Measurements from ENCODE around the gene SPSB1.

The SPSB1 gene

DNA sequence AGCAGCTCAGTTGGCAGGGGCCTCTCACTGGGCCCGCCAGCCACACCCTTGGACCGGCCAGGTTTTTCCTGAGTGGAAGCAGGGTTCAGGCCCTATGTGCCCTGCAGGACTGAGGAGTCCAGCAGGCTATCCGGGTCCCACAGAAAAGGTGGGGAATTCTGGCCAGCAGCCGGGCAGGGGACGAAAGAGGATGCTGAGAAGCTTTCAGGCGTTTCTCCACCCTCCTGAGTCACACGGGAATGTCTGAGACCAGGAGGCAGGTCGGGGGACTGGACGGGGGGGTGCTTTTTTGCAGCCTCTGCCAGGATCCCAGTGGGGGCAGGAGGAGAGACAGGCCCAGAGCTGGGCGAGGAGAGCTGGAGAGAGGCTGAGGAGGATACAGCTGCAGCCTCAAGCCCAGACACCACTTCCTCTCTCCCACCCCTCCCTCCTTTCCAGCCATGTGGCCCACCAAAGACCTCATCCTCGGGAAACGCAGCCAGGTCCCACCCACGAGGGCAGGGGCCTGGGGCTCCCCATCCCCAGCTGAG is 105.4 kb downstream of the SPSB1 start:
- no peak for DNase-seq

DNA sequence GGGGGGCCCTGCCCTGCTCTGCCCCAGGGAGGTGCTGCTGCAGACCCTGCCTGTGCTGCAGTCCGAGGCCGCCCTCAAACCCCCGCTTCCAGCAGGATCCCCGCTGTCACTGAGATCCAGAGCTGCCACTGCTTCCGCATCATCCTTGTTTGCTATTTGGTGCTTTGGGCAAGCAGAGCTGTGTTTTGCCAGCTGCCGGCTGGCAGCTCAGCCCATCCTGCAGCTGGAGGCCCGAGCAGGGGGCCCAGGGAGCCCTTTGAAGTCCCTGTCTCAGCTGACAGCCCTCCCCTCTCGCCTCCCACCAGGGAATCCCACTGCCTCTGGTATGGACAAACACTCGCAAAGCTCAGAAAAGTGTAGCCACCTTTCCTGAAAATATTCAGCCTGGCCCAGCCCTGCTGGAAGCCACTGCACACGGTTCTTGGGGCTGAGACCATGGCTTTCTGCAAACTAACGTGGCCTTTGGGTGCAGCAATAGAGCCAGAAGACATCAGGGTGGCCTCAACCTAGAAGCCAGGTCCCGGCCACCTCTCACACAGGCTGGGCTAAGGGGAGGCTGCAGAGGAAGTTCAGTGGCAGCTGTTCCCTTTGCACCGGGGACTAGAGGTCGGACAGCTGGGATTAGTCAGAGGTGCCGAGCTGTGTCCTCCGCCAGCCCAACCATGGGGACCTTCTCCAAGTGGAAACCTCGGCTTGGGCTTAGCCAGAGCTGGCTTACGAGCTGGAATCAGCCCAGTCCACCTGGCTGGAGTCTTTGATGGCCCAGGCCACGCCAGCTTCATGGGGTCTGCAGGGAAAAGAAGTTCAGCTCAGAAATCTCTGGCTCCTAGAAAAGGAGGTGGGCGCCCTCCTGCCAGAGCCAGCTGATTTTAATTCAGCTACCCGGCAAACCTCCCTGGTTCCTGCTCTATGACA is 107.1 kb downstream of the SPSB1 start:
- peak; percentile 63 for DNase-seq

DNA sequence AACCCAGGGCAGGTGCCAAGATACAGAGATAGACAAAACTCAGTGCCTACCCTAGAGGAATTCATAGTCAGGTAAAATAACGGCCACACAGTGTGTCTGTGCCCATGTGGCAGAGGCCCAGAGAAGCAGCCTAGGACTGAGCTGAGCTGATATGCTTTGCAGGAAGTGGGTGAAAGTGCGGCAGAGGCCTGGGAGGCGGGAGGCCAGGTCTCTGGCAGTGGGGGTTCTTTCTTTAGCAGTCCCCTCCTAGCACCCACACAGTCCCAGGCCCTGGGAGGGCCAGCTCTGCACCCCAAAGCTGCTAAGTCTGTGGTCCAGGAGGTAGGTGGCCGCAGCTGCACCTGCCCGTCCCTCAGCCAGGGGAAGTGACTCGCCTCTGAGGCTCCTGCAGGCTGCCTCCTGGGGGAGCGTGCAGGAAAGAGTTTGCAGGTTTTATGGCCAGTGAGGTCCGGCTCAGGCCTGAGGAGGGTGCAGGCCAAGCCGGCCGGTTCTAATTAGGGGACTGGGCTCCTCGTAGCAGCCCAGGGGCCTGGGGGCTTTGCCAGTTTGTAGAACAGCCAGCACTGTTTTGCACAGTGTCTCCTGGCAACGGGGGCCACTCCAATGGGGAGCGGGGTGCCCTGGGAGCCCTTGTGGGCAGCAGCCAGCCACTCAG is 107.9 kb downstream of the SPSB1 start:
- no peak for DNase-seq

DNA sequence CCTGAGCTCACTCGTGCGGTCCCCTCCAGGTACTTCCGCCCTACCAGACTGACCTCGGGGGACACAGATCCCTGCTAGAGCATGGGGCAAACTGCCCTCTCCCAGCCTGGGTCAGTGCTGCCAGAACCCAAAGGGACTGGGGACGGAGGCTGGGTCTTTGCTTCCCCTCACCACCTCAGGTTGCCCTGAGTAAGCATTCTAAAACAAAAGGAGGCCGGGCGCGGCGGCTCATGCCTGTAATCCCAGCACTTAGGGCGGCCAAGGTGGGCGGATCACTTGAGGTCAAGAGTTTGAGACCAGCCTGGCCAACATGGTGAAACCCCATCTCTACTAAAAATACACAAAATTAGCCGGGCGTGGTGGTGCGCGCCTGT is 108.4 kb downstream of the SPSB1 start:
- DNase-seq: no peak

DNA sequence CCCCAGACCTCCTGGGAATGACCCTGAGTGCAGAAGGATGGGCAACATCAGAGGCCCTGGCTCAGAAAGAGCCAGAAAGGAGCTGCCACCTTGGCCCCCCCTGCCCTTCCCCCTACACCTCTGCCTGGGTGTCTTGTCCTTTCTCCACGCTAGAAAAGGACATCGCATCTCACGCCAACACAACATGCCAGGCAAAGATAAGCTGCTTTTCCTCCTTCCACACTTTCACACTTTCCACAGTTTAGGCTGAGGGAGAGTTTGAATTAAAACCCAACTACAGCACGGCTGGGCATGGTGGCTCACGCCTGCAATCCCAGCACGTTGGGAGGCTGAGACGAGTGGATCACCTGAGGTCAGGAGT is 109.5 kb downstream of the SPSB1 start:
- DNase-seq: no peak

DNA sequence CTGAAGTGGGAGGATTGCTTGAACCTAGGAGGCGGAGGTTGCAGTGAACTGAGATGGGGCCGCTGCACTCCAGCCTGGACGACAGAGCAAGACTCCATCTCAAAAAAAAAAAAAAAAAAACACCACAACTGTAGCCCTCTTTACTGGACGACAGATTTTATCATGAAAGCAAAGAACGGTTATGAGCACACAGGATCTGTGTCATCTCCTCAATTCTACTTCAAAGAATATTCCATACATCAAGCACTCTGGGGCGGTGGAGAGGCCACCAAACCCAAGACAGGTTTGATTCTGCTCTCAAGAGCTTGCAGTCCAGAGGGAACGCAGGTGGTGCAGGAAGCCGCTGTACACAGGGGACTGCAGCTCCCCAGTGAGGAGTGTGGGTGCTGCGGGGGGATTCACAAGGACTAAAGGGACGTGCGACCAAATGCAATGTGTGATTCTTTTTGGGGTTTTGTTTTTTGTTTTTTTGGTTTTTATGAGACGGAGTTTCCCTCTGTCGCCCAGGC is 110.1 kb downstream of the SPSB1 start:
- no peak for DNase-seq

DNA sequence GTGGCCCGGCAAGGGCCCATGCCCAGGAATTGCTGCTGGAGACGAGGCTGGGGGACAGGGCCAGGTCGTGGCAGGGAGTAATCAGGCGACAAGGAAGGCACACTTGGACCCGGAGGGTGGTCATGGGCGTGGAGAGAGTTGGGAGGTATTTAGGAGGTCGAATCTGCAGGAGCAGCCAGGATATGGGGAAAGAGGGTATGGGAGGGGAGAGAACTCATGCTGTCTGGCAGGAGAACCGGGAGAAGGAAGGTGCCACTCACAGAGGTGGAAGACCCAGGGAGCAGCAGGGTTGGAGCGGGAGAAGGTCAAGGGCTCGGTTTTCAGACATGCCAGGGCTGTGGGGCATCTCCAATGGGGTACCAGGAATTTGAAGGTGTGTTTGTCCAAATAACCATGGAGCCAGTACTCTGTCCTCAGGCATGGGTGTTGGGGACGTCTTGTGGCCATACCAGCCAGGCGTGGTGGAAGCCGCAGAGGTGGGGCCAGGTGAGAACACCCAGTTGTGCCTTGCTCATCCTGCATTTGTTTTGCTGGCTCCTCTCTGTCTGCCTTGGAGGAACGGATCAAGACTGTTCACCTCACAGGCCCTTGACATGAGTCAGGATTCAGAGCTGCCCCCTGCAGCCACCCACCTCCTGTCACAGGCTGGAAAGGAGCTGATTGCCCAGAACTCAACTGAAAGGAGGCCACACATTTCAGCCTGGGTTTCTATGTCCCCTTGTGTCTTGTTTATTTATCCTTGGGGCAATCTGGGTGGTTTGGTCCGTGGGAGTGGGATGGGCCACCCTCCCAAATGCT is 111.6 kb downstream of the SPSB1 start:
- no peak for DNase-seq

DNA sequence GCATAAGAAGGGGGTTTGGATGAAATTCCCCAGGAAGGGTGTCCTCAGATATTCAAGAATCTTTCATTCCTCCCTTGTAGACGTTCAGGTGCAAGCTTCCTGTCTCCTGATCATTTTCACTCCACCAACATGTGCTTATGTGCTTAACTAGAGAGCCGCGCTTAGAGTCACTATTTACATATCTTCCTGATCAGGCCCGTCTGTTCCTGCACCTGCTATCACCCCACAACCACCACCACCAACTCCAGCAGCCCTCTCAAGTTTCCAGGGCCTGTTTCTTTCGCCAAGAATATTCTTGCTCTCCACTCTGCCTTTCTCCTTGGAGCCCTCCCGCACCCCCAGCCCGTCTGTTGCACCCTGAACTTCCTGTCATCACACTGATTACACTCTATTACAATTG is 113.4 kb downstream of the SPSB1 start:
- DNase-seq: no peak

DNA sequence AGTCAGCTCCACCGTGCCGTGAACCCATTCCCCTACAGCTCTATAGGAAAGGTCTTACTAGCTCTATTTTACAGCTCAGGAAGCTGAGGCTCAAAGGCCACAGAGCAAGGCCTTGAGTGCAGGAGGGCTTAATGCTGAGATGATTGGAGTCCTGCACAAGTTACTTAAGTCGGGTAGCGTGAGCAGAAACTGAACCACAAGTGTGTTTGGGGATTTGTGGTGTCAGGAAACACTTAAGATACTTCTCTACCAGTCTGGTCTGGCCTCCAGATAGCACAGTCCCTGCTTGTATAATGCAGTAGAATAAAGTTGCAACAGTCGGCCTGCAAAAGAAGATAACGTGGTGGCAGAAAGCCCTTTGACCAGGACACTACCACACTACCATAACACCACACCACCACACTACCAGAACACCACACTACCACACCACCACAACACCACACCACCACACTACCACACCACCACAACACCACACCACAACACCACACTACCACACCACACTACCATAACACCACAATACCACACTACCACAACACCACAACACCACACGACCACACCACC is 118.1 kb downstream of the SPSB1 start:
- no peak for DNase-seq

DNA sequence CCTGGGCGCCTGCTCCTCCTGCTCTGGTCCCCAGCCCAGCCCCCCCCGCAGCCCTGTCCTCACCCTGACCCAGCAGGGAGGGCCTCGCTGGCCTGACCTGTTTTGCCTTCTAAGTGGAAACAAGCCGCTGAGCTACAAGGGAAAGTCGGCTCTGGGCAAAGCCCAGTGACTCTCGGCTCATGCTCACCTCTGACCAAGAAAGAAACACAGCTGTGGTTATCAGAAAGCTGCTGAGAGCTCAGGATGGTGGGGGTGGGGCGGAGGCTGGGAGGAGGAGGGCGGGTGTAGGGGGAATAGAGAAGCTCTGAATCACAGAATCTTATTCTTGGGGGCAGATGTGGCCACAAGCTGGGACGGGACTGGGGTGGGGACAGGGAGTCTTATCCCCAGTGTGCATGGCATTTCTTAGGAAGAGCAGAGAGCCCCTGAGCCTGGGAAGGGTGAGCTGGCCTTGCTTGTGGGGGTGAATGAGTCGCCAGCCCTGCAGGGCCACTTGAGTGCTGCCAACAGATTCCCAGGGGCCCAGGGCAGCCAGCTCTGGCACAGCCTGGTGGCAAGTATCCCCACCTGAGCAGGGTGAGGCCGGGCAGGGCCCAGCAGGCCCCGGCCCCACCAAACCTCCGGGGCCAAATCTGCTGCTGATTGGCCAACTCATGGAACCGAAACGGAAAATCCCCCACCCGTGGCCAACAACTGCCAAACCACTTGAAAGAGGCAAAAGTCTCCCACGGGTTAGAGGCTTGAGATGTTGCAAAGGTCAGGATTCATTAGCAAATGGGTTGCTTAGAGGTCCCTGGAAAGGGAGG is 120.6 kb downstream of the SPSB1 start:
- peak; percentile 27 for DNase-seq

DNA sequence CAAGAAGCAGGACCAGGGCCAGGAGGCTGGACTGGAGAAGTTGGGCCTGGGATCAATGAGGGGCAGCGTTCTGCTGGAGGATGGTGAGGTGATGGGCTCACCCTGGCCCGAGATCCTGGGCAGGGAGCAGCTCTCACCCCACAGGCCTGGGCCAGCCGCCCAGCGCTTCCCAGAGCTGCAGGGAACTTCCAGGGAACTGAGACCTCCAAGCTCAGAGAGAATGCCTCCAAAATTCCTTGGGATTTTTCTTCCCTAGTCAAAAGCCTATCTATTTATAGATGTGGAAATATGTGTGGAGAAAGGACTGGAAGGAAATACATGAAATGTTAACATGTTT is 121.2 kb downstream of the SPSB1 start:
- DNase-seq: no peak

DNA sequence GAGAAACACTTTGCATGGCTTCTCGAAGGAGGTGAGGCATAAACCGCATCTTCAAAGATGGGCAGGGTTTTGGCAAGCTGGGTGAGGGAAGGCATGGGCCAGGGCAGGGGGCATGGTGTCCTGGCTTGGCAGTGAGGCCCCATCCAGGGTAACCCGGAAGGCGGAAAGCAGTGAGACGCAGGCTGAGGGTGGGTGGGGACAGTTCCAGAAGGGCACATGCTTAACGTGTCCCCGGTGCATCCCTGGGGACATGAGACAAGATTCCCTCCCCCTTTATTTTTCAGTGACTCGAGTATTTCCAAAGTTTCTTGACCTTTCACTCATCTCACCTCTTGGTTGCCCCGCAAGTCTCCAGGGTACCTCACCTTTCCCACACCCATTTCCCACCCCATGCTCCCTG is 123.8 kb downstream of the SPSB1 start:
- DNase-seq: no peak

DNA sequence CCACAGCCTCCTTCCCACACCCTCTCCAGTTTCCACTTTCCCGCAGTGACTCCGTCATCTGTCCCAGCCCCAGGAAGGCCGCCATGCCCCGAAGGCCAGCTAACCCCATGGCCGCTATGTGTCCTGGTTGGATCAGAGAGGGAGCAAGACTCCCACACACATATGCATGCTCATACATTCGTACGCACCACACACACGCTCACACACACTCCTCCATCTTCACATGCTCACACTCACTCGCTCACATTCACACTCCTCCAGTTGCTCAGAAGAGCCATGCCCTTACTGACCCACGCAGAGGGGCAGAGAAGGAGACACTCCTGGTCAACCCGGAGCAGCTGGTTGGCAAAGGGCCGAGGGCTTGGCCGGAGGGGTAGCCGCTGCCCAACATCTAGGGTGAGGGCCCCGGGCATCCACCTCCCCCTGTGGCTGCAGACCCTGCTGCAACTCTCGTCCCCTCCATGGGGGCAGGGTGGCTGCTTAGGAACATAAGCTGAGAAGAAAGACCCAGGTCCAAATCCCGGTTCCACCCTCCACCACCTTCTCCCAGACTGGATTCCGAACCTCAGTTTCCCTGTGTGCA is 124.3 kb downstream of the SPSB1 start:
- no peak for DNase-seq

DNA sequence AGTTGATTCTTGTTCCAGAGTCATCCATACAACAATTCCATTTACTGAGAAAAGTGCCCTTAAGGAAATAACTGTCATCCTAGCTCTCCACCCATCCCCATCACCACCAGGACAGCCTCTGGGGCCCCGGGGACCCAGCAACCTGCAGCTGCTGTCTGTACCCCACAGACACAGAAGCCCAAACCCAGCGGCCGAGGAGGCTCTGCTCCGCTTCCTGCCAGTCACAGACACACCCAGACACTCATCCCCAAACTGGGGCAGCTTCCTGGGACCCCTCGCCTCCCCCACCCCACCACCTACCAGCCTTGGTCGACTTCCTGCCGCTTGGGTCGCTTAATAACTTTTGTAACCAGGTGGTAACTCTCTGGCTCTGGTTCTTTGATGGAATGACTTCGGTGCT is 125.0 kb downstream of the SPSB1 start:
- DNase-seq: no peak

DNA sequence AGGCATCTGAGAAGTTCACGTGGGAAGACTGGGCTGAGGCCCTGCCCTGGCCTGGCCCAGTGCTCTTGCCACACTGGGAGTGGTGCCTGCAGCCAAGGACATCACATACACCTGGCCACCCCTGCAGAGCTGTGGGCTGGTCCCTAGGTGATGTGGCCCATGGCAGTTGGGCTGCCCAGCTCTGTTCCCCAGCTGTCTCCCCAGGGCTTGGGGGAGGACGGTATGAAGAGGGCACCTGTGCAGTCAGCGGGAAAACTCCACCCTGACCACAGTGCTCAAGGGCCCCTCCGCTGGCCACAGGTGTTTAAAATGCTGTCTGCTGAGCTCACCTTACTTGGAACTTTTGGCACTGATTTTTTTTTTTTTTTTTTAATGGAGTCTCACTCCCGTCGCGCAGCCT is 126.2 kb downstream of the SPSB1 start:
- no peak for DNase-seq

Measured in retina (tissue), 1 donor.